ENCODE results near the gene ALPP. TPM values are rescaled to one million over a fixed set of nuclear protein-coding genes. Genes with fewer than 3 reads are reported as not detected.

Gene ALPP
- under 0.01 TPM in 1 of 2 replicates, not detected in the other for total RNA-seq

GRCh38 chr2:232378735-232379151, at the start of gene ALPP:
ALPP (plus strand) TSS chr2:232378751; CDS start chr2:232378803, 52 bp downstream.

GRCh38 chr2:232406556-232407310, 28.2 kb downstream of the ALPP start, which contains the start of gene ALPG:
ALPG (plus strand) TSS chr2:232406844; CDS start chr2:232406895, 51 bp downstream.

Other genes with a start within 250 kb of the ALPP start
- not detected in 2 replicates for gene ALPG, start 28.1 kb downstream of the ALPP start, total RNA-seq
- not detected in 2 replicates for gene ALPI, start 77.4 kb downstream of the ALPP start, total RNA-seq
- gene ECEL1, start 109.1 kb downstream of the ALPP start, total RNA-seq: not detected in 2 replicates
- not detected in 2 replicates for gene PRSS56, start 141.6 kb downstream of the ALPP start, total RNA-seq
- gene CHRND, start 147.4 kb downstream of the ALPP start, total RNA-seq: not detected in 2 replicates
- gene CHRNG, start 160.9 kb downstream of the ALPP start, total RNA-seq: not detected in 2 replicates
- gene TIGD1, start 171.8 kb downstream of the ALPP start, total RNA-seq: 3.0 and 3.2 TPM in 2 replicates
- gene EIF4E2, start 171.9 kb downstream of the ALPP start, total RNA-seq: 75.9 and 101 TPM in 2 replicates

Data from smooth muscle cell of trachea (primary cell).